RKO (cell line): ENCODE results near the gene SLC25A11.

ENCODE experiments used
- DNase-seq: peaks from one replicate; pipeline ENCODE4 v3.0.0-alpha.2; 2016; ENCODE audit warnings: low spot score

The SLC25A11 gene

DNA sequence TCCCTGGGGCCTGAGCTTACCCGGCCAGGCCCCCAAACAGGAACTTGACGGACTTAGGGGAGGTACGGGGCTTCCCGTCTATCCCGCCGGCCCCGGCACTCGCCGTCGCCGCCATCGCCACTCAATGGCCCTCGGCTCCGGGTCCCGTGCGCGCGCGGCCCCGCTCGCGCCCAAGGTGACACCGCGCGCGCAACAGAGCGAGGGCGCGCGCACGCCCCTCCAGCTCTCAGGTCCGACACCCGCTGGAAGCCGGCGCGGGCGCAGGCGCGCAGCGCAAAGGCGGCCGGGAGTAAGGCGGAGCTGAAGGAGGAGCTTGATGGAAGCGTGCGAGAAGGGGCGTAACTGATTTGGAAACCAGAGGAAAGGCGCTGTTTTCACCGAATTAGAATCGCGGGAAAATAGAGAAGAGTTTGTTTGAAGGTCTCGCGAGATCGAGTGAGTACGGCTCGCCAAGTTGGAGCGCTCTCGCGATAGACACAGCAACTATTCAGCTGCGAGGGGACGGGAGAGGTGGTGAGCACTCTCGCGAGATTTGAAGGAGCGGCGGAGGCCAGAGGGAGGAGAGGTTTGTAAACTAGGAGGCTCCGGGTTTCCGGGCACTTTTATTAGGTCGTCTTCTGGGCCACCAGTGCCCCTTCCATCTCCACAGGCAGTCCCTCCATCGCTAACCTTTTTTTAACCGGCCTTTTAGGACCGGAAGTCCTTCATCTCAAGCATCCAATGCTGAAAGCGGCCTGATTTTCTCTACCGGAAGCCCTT is at the start of gene SLC25A11, which contains the start of gene RNF167:
Gene SLC25A11, minus strand, starts transcription at position 251 of the 759 bp plus-strand sequence. Its CDS starts 136 bp downstream, at position 115.
Gene RNF167, plus strand, starts transcription at position 473 of the 759 bp plus-strand sequence. CDS start 642 bp downstream, outside the sequence.
- peak; percentile 99 for DNase-seq

DNA sequence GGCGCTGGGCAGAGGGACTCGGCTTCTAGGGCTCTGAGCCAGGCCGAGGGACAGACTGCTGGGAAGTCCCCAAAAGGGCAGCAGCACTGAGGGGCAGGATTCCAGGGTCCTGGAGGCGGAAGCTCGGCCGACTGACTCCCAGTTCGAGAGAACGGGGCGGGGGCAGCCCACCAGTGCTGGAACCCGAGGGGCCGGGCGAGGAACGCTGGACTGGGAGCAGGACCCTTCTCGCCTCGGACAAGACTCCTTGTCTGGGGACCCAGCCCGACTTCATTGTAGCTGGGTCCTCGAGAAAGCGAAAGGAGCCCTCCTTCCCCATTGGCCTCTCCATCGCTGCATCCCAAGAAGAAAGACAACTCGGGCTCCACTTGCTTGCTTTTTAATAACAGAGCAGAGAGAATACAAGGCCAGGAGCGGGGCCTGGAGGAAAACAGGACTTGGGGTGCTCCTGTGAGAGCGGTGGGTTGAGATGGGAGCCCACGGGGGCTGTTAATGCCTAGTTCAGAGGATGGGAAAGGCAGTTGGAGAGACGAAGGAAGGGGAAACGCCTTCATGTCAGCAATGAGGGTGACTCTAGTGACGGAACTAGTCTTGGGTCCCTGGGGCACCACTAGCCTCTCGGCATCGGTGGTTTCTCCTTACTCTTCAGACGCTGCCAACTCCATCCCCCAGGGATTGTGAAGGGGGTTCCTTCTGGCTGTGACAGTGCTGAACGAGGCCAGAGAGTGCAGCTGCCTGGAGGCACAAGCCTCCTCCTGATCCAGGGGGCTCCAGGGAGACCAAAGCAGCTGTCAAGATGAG is 48.1 kb upstream of the SLC25A11 start:
- DNase-seq: no peak

DNA sequence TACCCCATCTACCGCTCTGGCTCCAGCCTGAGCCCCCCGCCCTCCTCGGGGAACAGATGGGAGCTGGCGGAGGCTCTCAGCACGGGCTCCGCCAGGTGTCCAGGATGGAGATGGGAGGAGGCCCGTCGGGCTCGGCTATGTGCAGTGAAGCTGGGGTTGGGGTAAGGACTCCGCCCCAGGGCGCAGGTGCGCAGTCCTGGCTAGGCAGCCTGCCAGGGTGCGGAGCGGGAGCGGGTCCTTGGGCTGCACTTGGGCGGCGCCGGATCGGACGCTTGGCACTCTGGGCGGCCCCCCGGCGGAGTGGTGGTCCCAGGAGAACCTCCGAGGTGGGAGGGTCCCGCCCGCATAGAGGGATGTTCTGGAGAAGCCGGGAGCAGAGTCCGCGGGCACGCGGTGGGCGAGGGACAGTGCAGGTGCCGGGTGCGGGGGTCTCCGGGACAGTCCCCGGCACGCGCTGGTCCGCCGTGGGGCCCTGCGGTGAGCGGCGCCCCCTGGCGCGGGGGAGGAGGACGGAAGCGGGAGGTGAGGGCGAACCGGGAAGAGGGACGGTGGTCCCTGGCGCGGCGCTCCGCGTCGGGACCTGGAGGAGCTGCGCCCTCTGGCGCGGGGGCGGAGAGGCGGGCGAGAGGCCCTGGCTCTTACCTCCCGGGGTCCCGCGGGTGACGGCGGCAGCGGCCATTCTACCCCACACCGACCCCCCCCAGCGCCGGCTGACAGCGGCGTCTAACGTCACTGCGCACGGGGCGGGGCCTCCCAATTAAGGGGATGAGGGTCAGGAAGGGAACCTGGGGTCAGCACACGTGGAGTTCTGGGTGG is 47.3 kb upstream of the SLC25A11 start, which contains the start of gene CAMTA2:
Gene CAMTA2, minus strand, starts transcription at position 725 of the 816 bp plus-strand sequence. CDS start 1,453 bp downstream, outside the sequence.
- peak; percentile 81 for DNase-seq

- DNase-seq: peak; percentile 68
These were observed 46.6 kb upstream of the SLC25A11 start for GRCh38 chr17:4986403-4986802.

GRCh38 chr17:4982305-4982704 is 42.5 kb upstream of the SLC25A11 start:
- no peak for DNase-seq

DNA sequence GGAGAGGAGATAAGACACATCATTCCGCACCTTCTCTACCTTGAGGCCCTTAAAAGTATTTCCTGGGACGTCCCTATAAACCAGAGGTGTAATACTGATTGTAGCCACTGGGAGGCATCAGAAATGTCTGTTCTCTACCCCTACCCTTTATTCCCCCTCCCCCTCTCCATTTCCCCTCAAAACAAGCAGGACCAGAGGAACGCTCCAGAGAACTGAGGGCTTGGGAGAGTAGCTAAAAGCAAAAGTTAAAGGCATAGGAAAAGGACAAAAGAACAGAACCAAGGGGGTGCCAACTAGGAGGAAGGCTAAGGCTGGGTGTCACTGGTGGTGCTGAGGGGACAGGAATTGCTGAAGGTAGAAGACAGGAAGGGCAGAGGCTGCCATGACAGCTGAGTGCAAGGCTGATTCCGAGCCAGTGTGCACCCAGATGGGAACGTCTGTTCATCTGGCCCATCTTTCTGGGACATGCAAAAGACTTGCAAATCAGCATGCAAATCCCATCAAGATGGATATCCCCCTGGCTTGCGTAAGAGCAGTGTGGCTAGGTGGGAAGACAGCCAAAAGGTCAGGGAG is 40.9 kb upstream of the SLC25A11 start:
- DNase-seq: peak; percentile 29

GRCh38 chr17:4978726-4979125 is 38.9 kb upstream of the SLC25A11 start:
- DNase-seq: no peak

- DNase-seq: no peak
These were observed 34.3 kb upstream of the SLC25A11 start for GRCh38 chr17:4974115-4974670.

- DNase-seq: no peak
These were observed 33.6 kb upstream of the SLC25A11 start for GRCh38 chr17:4973256-4974114.

- DNase-seq: no peak
These were observed 32.9 kb upstream of the SLC25A11 start for GRCh38 chr17:4972752-4973151.

- no peak for DNase-seq
These were observed 32.5 kb upstream of the SLC25A11 start for GRCh38 chr17:4972322-4972721.

DNA sequence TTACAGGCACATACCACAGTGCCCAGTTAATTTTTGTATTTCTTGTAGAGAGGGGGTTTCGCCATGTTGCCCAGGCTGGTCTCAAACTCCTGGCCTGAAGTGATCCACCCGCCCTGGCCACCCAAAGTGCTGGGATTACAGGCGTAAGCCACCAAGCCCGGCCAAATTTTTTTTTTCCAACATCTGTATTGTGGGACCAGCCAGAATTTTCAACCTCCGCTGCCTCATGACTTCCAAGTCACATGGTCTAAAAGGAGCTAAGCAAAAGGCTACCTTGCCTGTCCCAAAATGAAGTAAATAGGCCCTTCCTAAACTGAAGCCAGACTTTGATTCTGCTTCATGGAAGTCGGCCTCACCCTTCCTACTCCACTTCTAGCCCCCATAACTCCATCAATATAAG is 32.0 kb upstream of the SLC25A11 start:
- DNase-seq: no peak

DNA sequence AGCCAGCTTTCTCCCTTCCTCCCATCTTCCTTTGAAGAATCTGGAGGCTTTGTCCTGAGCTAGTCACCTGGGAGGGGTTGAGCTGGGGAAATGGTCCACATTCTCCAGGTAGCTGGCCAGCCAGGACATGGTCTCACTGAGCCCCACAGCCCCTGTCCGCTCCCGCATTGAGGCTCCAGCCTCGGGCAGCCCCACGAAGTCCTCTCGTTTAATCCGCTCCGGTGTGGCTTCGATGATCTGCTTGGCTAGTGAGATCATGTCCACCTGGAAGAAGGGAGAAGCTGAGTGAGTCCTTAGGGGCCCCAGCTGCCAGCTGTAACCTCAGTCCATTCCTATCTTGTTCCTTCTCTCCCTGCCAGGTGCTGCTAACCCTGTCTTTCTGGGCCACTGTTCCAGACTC is 30.4 kb upstream of the SLC25A11 start:
- DNase-seq: no peak

GRCh38 chr17:4969551-4970173 is 29.8 kb upstream of the SLC25A11 start:
- DNase-seq: peak; percentile 71

- DNase-seq: peak; percentile 96
These were observed 29.3 kb upstream of the SLC25A11 start for GRCh38 chr17:4969047-4969550.

- DNase-seq: no peak
These were observed 28.7 kb upstream of the SLC25A11 start for GRCh38 chr17:4968486-4969046.

GRCh38 chr17:4967539-4968485 is 28.0 kb upstream of the SLC25A11 start, which contains the start of gene SPAG7:
SPAG7 (minus strand) TSS chr17:4967817; CDS start chr17:4967804, 13 bp downstream.
- DNase-seq: peak; percentile 95
